Measurements from ENCODE around the gene TSHZ2. TPM values are rescaled to one million over a fixed set of nuclear protein-coding genes. Genes with fewer than 3 reads are reported as not detected.

The TSHZ2 gene
- total RNA-seq, 5 donors from 2014 or later (not counting 1 experiment from before 2014, with no cell fraction given) = 20.2 to 42.9 (median 25.8) TPM

GRCh38 chr20:53493311-53493857 is 521.2 kb downstream of the TSHZ2 start:
- H3K4me1 ChIP-seq (ENCODE audit: control insufficient read depth in 1 of 2, extremely low read depth in 1 of 2, insufficient read depth in 2 of 2, low read length in 2 of 2) = no peaks in the 10 kb centered on the region
- no peaks in the 10 kb centered on the region for H3K36me3 Mint-ChIP-seq
- POLR2A ChIA-PET = no interaction called here
- no peaks in the 10 kb centered on the region for H3K9me3 ChIP-seq
- peaks cover 0 to 6% (median 0%) of the 10 kb centered on the region in 3 donors for H3K9me3 Mint-ChIP-seq
- no peaks in the 10 kb centered on the region for H3K36me3 ChIP-seq (ENCODE audit: control insufficient read depth in 2 of 2, extremely low read depth in 1 of 2, insufficient read depth in 1 of 2, low read length in 1 of 2)
- no peak overlapping the region for H3K27ac ChIP-seq (ENCODE audit: low read length)
- no peaks in the 10 kb centered on the region for H3K4me1 Mint-ChIP-seq
- H3K4me3 Mint-ChIP-seq = no peak overlapping the region
- no peak overlapping the region for H3K27ac Mint-ChIP-seq
- H3K4me3 ChIP-seq (ENCODE audit: control insufficient read depth in 1 of 2, extremely low read depth in 1 of 2, low read length in 1 of 2) = no peak overlapping the region
- WGBS (ENCODE audit: insufficient coverage) = no CpG with 5 or more reads among the region's 4 CpGs
- ATAC-seq (replicated peaks in 1 of 4) = no peak
- H3K27me3 Mint-ChIP-seq = peaks cover 3 to 21% of the 10 kb centered on the region in 2 donors
- CTCF ChIA-PET = no interaction called here
- no peak for DNase-seq
- peaks cover 0 to 4% of the 10 kb centered on the region in 2 experiments for H3K27me3 ChIP-seq (replicated peaks in 1 of 2; ENCODE audit: control insufficient read depth in 2 of 2, extremely low read depth in 1 of 2, insufficient read depth in 2 of 2, low read length in 1 of 2)

- WGBS (ENCODE audit: insufficient coverage) = no CpG with 5 or more reads among the region's 5 CpGs
- H3K27me3 ChIP-seq (replicated peaks in 1 of 2; ENCODE audit: control insufficient read depth in 2 of 2, extremely low read depth in 1 of 2, insufficient read depth in 2 of 2, low read length in 1 of 2) = peaks cover 0 to 10% of the 10 kb centered on the region in 2 experiments
- H3K27me3 Mint-ChIP-seq = peaks cover 3 to 24% of the 10 kb centered on the region in 2 donors
- H3K36me3 Mint-ChIP-seq = no peaks in the 10 kb centered on the region
- H3K4me1 Mint-ChIP-seq = no peaks in the 10 kb centered on the region
- DNase-seq (no peak), ATAC-seq (replicated peaks in 1 of 4) (no peak)
- no peak overlapping the region for H3K4me3 Mint-ChIP-seq
- H3K36me3 ChIP-seq (ENCODE audit: control insufficient read depth in 2 of 2, extremely low read depth in 1 of 2, insufficient read depth in 1 of 2, low read length in 1 of 2) = no peaks in the 10 kb centered on the region
- no peaks in the 10 kb centered on the region for H3K4me1 ChIP-seq (ENCODE audit: control insufficient read depth in 1 of 2, extremely low read depth in 1 of 2, insufficient read depth in 2 of 2, low read length in 2 of 2)
- no peak overlapping the region for H3K27ac ChIP-seq (ENCODE audit: low read length)
- ChIA-PET POLR2A (no interaction called here), CTCF (no interaction called here)
- H3K27ac Mint-ChIP-seq = no peak overlapping the region
- H3K4me3 ChIP-seq (ENCODE audit: control insufficient read depth in 1 of 2, extremely low read depth in 1 of 2, low read length in 1 of 2) = no peak overlapping the region
- peaks cover 0 to 6% (median 0%) of the 10 kb centered on the region in 3 donors for H3K9me3 Mint-ChIP-seq
- no peaks in the 10 kb centered on the region for H3K9me3 ChIP-seq
These were observed 522.6 kb downstream of the TSHZ2 start for GRCh38 chr20:53494753-53495152.

DNA sequence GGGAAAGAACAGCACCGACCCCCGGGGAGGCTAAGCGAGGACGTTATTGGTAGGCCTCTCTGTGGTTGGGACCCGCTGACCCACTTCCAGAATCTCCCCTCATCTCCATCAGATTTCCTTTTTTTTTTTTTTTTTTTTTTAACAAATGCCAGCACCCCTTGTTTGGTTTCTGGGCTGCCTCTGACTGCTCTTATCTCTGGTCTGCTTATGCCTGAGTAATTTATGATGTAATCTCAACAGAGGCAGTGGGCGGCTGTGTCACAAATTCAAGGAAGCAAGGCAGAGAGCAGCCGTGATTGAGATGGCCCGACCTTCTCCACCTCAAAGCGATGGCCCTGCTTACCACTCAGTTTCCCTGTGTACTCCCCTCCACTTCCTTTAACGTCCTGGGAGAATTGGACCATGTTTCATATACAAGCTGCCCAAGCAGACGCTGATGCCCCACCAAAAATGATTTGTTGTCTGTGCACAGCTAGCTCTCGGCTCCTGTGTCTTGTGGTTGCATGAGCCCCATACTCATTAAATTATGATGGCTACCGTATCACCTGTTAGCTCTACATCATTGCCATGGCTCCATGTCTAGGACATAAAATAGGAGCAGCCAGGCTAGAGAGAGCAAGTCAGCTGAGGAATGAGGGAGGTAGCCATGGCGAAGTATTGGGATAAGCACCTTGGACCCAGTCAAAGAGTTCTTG is 523.4 kb downstream of the TSHZ2 start:
- H3K4me1 ChIP-seq (ENCODE audit: control insufficient read depth in 1 of 2, extremely low read depth in 1 of 2, insufficient read depth in 2 of 2, low read length in 2 of 2) = no peaks in the 10 kb centered on the region
- WGBS (ENCODE audit: insufficient coverage) = 55% methylated on average over 7 of the region's 14 CpGs
- H3K27me3 ChIP-seq (replicated peaks in 1 of 2; ENCODE audit: control insufficient read depth in 2 of 2, extremely low read depth in 1 of 2, insufficient read depth in 2 of 2, low read length in 1 of 2) = peaks cover 0 to 10% of the 10 kb centered on the region in 2 experiments
- H3K9me3 Mint-ChIP-seq = peaks cover 0 to 6% (median 0%) of the 10 kb centered on the region in 3 donors
- no peaks in the 10 kb centered on the region for H3K36me3 ChIP-seq (ENCODE audit: control insufficient read depth in 2 of 2, extremely low read depth in 1 of 2, insufficient read depth in 1 of 2, low read length in 1 of 2)
- H3K36me3 Mint-ChIP-seq = no peaks in the 10 kb centered on the region
- H3K4me3 ChIP-seq (ENCODE audit: control insufficient read depth in 1 of 2, extremely low read depth in 1 of 2, low read length in 1 of 2) = no peak overlapping the region
- ChIA-PET CTCF (no interaction called here), POLR2A (no interaction called here)
- ATAC-seq (replicated peaks in 1 of 4) (no peak), DNase-seq (no peak)
- H3K9me3 ChIP-seq = no peaks in the 10 kb centered on the region
- no peak overlapping the region for H3K4me3 Mint-ChIP-seq
- H3K27ac Mint-ChIP-seq = no peak overlapping the region
- no peak overlapping the region for H3K27ac ChIP-seq (ENCODE audit: low read length)
- H3K4me1 Mint-ChIP-seq = no peaks in the 10 kb centered on the region
- H3K27me3 Mint-ChIP-seq = peaks cover 3 to 24% of the 10 kb centered on the region in 2 donors

DNA sequence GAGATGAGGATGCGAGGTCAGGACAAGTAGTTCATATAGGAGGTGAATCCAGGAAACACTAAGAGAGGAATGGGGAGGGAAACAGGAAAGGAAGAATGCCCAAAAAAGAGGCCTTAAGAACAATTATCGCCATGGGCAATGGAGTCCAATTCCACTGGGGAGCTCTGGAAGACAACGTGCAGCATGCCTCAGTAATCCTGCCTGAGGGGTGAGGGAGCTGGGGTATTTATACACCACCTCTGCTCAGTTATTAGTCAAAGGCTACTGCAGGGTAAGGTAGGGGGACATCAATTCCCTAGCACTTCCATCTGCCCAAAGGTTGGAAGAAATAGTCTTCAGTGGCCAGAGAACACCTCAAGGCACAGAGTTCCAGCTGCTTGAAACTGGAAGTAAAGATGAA is 525.1 kb downstream of the TSHZ2 start:
- Histone ChIP-seq H3K36me3 (ENCODE audit: control insufficient read depth in 2 of 2, extremely low read depth in 1 of 2, insufficient read depth in 1 of 2, low read length in 1 of 2) (no peaks in the 10 kb centered on the region), H3K9me3 (no peaks in the 10 kb centered on the region), H3K27ac (ENCODE audit: low read length) (no peak overlapping the region), H3K27me3 (replicated peaks in 1 of 2; ENCODE audit: control insufficient read depth in 2 of 2, extremely low read depth in 1 of 2, insufficient read depth in 2 of 2, low read length in 1 of 2) (peaks cover 0 to 13% of the 10 kb centered on the region in 2 experiments), H3K4me3 (ENCODE audit: control insufficient read depth in 1 of 2, extremely low read depth in 1 of 2, low read length in 1 of 2) (no peak overlapping the region), H3K4me1 (ENCODE audit: control insufficient read depth in 1 of 2, extremely low read depth in 1 of 2, insufficient read depth in 2 of 2, low read length in 2 of 2) (no peaks in the 10 kb centered on the region)
- DNase-seq (no peak), ATAC-seq (replicated peaks in 1 of 4) (no peak)
- H3K27ac Mint-ChIP-seq = no peak overlapping the region
- 83% methylated on average over 1 of the region's 3 CpGs for WGBS (ENCODE audit: insufficient coverage)
- H3K36me3 Mint-ChIP-seq = no peaks in the 10 kb centered on the region
- ChIA-PET POLR2A (no interaction called here), CTCF (no interaction called here)
- peaks cover 0 to 6% (median 0%) of the 10 kb centered on the region in 3 donors for H3K9me3 Mint-ChIP-seq
- H3K4me1 Mint-ChIP-seq = no peaks in the 10 kb centered on the region
- H3K27me3 Mint-ChIP-seq = peaks cover 3 to 24% of the 10 kb centered on the region in 2 donors
- H3K4me3 Mint-ChIP-seq = no peak overlapping the region

GRCh38 chr20:53498341-53498740 is 526.2 kb downstream of the TSHZ2 start:
- no peaks in the 10 kb centered on the region for H3K4me1 ChIP-seq (ENCODE audit: control insufficient read depth in 1 of 2, extremely low read depth in 1 of 2, insufficient read depth in 2 of 2, low read length in 2 of 2)
- H3K27me3 ChIP-seq (replicated peaks in 1 of 2; ENCODE audit: control insufficient read depth in 2 of 2, extremely low read depth in 1 of 2, insufficient read depth in 2 of 2, low read length in 1 of 2) = peaks cover 0 to 13% of the 10 kb centered on the region in 2 experiments
- Mint-ChIP-seq H3K36me3 (no peaks in the 10 kb centered on the region), H3K4me3 (no peak overlapping the region), H3K9me3 (peaks cover 0 to 6% (median 0%) of the 10 kb centered on the region in 3 donors), H3K27me3 (peaks cover 6 to 24% of the 10 kb centered on the region in 2 donors), H3K4me1 (no peaks in the 10 kb centered on the region), H3K27ac (no peak overlapping the region)
- DNase-seq (no peak), ATAC-seq (replicated peaks in 1 of 4) (no peak)
- no peaks in the 10 kb centered on the region for H3K36me3 ChIP-seq (ENCODE audit: control insufficient read depth in 2 of 2, extremely low read depth in 1 of 2, insufficient read depth in 1 of 2, low read length in 1 of 2)
- no peak overlapping the region for H3K4me3 ChIP-seq (ENCODE audit: control insufficient read depth in 1 of 2, extremely low read depth in 1 of 2, low read length in 1 of 2)
- POLR2A ChIA-PET = no interaction called here
- CTCF ChIA-PET = no interaction called here
- H3K9me3 ChIP-seq = no peaks in the 10 kb centered on the region
- 96% methylated on average over 4 of the region's 5 CpGs for WGBS (ENCODE audit: insufficient coverage)
- no peak overlapping the region for H3K27ac ChIP-seq (ENCODE audit: low read length)

DNA sequence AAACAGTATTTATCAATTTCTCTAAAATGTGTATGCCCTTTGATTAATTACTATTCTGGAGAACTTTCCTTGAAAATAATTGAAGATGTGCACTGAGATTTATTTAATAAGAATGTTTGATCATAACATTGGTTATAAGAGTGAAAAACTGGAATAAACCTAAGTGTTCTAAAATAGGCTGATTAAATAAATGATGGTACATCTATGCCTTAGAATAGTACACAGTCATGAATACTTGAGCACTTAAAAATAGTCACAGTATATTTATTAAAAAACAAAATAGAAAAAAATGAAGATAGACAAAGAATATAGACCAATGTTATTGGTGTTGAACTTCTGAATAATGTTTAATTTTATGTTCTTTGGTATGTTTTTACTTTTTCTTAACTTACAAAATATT is 528.5 kb downstream of the TSHZ2 start:
- H3K4me1 Mint-ChIP-seq = no peaks in the 10 kb centered on the region

More for the DNA sequence above, 528.5 kb downstream of the TSHZ2 start:
- peaks cover 7 to 23% of the 10 kb centered on the region in 2 donors for H3K27me3 Mint-ChIP-seq
- peaks cover 0 to 6% (median 0%) of the 10 kb centered on the region in 3 donors for H3K9me3 Mint-ChIP-seq
- no peak overlapping the region for H3K4me3 Mint-ChIP-seq
- H3K27ac ChIP-seq (ENCODE audit: low read length) = no peak overlapping the region
- no peak for DNase-seq
- no peak for ATAC-seq (replicated peaks in 1 of 4)
- H3K36me3 ChIP-seq (ENCODE audit: control insufficient read depth in 2 of 2, extremely low read depth in 1 of 2, insufficient read depth in 1 of 2, low read length in 1 of 2) = no peaks in the 10 kb centered on the region
- H3K36me3 Mint-ChIP-seq = no peaks in the 10 kb centered on the region
- no peaks in the 10 kb centered on the region for H3K4me1 ChIP-seq (ENCODE audit: control insufficient read depth in 1 of 2, extremely low read depth in 1 of 2, insufficient read depth in 2 of 2, low read length in 2 of 2)
- H3K9me3 ChIP-seq = no peaks in the 10 kb centered on the region
- POLR2A ChIA-PET = no interaction called here
- peaks cover 0 to 13% of the 10 kb centered on the region in 2 experiments for H3K27me3 ChIP-seq (replicated peaks in 1 of 2; ENCODE audit: control insufficient read depth in 2 of 2, extremely low read depth in 1 of 2, insufficient read depth in 2 of 2, low read length in 1 of 2)
- H3K27ac Mint-ChIP-seq = no peak overlapping the region
- CTCF ChIA-PET = no interaction called here
- H3K4me3 ChIP-seq (ENCODE audit: control insufficient read depth in 1 of 2, extremely low read depth in 1 of 2, low read length in 1 of 2) = no peak overlapping the region

Data from T-cell (primary cell).